ENCODE data around the gene WDTC1. TPM values are rescaled to one million over a fixed set of nuclear protein-coding genes. Genes with fewer than 3 reads are reported as not detected.

Gene WDTC1
- total and polyA plus RNA-seq, 9 of the 15 experiments (the other 6 are each of a cell fraction or from before 2014, with no cell fraction given) = 0.18 to 32.3 (median 8.8) TPM

DNA sequence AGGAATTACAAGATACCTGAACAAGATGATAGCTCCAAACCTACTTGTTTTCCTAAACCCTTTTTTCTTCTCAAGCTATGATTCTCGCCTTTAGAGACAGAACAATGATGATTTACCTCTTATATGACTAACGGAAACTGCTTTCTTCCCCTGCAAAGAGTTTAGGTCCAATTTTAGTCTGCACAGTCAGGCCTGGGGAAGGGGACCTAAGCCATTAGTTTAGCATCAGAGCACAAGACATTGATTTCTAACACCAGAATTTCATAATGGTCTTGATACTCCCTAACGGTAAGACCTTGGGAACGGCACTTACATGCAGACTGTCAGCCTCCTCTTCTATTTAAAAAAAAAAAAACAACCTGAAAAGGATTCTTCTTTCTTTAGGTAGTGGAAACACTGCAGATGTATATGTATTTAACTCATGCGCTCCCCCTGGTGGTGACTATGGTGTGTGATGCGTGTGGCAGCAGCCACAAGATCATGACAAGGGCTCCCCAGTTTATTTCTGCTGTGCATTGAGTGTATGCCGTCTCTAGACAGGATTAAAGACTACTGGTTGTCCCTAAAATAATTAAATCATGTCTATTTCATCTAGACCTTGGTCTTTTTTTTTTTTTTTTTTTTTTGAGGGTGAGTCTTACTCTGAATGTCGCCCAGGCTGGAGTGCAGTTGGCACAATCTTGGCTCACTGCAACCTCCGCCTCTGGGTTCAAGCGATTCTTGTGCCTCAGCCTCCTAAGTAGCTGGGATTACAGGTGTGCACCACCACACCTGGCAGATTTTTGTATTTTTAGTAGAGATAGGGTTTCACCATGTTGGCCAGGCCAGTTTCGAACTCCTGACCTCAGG is 50.2 kb downstream of the WDTC1 start:
- H3K36me3 ChIP-seq (ENCODE audit: control insufficient read depth, insufficient read depth, low read length) = peaks cover 14% of the 10 kb centered on the region
- H2AFZ ChIP-seq (ENCODE audit: low read depth, low read length) = no peak overlapping the region
- ChIA-PET POLR2A (no interaction called here), CTCF (ENCODE audit: low intra/inter-chr PET ratio) (interaction anchor here (0.6 to 3.6 kb wide), 12 partner anchors 8 to 573 kb away, joined by 3 to 57 read pairs (median 7); no protein-coding TSS in a partner anchor)
- peak; percentile 100 for ATAC-seq
- in situ Hi-C loops (cut with MboI) (loop anchor here (5.0 kb wide), 3 partner anchors 87 to 237 kb away; no protein-coding TSS in a partner anchor), intact Hi-C loops (cut with micrococcal nuclease) (loop anchor here (1.0 to 2.0 kb wide), 3 partner anchors 86 to 240 kb away; no protein-coding TSS in a partner anchor)
- no peak overlapping the region for H3K4me2 ChIP-seq (ENCODE audit: insufficient read depth, low read length)
- no peaks in the 10 kb centered on the region for H3K9me3 ChIP-seq (replicated peaks; ENCODE audit: control insufficient read depth, insufficient read depth, low read depth, low read length)
- peak; percentile 96 for FAIRE-seq
- H3K27ac ChIP-seq (ENCODE audit: extremely low read depth, low read depth, low read length) = no peak overlapping the region
- H3K27me3 ChIP-seq (ENCODE audit: control insufficient read depth in 2 of 2, insufficient read depth in 2 of 2, low read length in 2 of 2) = no peaks in the 10 kb centered on the region
- no TSS peak for BruUV-seq (replicated peaks)
- H3K79me2 ChIP-seq (ENCODE audit: control insufficient read depth, insufficient read depth, low read length) = no peaks in the 10 kb centered on the region
- no peaks in the 10 kb centered on the region for H4K20me1 ChIP-seq (replicated peaks; ENCODE audit: control insufficient read depth, insufficient read depth, low read length)
- DNase-seq (ENCODE audit: extremely low read depth in 1 of 4, low spot score in 3 of 4) = peak; percentile 87 to 91 (median 90)
- WGBS (ENCODE audit: insufficient coverage, low coverage, missing lambda C conversion rate) = 29% methylated on average over 11 of the region's 11 CpGs
- H3K4me3 ChIP-seq = no peak overlapping the region
- H3K9me1 ChIP-seq (ENCODE audit: control insufficient read depth, insufficient read depth, low read length) = no peaks in the 10 kb centered on the region
- 0 out of 5 replicates have a peak, but pooled peaks cover 0 to 2% of the 10 kb centered on the region in 2 experiments for H3K4me1 ChIP-seq (replicated peaks in 1 of 2; ENCODE audit: control insufficient read depth in 2 of 2, insufficient read depth in 2 of 2, low read length in 2 of 2)
- no peak overlapping the region for H3K9ac ChIP-seq (ENCODE audit: insufficient read depth in 1 of 2, low read depth in 2 of 2, low read length in 2 of 2)
- peak; percentile 66; the same call in 1 of the 2 replicates for TF ChIP-seq ARID2 (IDR thresholded peaks at IDR 0.05)
- TF ChIP-seq, protein P1, sequence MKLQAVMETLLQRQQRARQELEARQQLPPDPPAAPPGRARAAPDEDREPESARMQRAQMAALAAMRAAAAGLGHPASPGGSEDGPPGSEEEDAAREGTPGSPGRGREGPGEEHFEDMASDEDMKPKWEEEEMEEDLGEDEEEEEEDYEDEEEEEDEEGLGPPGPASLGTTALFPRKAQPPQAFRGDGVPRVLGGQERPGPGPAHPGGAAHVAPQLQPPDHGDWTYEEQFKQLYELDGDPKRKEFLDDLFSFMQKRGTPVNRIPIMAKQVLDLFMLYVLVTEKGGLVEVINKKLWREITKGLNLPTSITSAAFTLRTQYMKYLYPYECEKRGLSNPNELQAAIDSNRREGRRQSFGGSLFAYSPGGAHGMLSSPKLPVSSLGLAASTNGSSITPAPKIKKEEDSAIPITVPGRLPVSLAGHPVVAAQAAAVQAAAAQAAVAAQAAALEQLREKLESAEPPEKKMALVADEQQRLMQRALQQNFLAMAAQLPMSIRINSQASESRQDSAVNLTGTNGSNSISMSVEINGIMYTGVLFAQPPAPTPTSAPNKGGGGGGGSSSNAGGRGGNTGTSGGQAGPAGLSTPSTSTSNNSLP (IDR thresholded peaks at IDR 0.05; ENCODE audit: borderline replicate concordance, low read depth, low read length) = no peak
- TF ChIP-seq, protein P2, sequence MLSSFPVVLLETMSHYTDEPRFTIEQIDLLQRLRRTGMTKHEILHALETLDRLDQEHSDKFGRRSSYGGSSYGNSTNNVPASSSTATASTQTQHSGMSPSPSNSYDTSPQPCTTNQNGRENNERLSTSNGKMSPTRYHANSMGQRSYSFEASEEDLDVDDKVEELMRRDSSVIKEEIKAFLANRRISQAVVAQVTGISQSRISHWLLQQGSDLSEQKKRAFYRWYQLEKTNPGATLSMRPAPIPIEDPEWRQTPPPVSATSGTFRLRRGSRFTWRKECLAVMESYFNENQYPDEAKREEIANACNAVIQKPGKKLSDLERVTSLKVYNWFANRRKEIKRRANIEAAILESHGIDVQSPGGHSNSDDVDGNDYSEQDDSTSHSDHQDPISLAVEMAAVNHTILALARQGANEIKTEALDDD (IDR thresholded peaks at IDR 0.05) = no peak
- no peak for TF ChIP-seq CREB1 (IDR thresholded peaks at IDR 0.05)
- TF ChIP-seq CREB1 (CRISPR knock-in tag; IDR thresholded peaks at IDR 0.05) = 0 out of 2 replicates have a peak, but pooled peaks have one; percentile 52
- TF ChIP-seq XRCC5 (IDR thresholded peaks at IDR 0.05; ENCODE audit: low read depth, low read length) = 0 out of 2 replicates have a peak, but pooled peaks have one; percentile 29
- TF ChIP-seq STAG1 (CRISPR knock-in tag; IDR thresholded peaks at IDR 0.05; ENCODE audit: borderline replicate concordance) = peak; percentile 42; the same call in 1 of the 2 replicates
- no peak for TF ChIP-seq XRCC4 (IDR thresholded peaks at IDR 0.05; ENCODE audit: extremely low read depth, insufficient read depth, insufficient read length)
- no peak for TF ChIP-seq SRSF7 (optimal IDR thresholded peaks at IDR 0.05; ENCODE audit: low read depth, low read length)
- no peak for TF ChIP-seq CBFA2T3 (IDR thresholded peaks at IDR 0.05)
- TF ChIP-seq BMI1 (IDR thresholded peaks at IDR 0.05; ENCODE audit: low read length) = no peak
- TF ChIP-seq XRCC3 (IDR thresholded peaks at IDR 0.05) = no peak
- TF ChIP-seq NFATC3 (IDR thresholded peaks at IDR 0.05) = 0 out of 2 replicates have a peak, but pooled peaks have one; percentile 9
- TF ChIP-seq, protein P3, sequence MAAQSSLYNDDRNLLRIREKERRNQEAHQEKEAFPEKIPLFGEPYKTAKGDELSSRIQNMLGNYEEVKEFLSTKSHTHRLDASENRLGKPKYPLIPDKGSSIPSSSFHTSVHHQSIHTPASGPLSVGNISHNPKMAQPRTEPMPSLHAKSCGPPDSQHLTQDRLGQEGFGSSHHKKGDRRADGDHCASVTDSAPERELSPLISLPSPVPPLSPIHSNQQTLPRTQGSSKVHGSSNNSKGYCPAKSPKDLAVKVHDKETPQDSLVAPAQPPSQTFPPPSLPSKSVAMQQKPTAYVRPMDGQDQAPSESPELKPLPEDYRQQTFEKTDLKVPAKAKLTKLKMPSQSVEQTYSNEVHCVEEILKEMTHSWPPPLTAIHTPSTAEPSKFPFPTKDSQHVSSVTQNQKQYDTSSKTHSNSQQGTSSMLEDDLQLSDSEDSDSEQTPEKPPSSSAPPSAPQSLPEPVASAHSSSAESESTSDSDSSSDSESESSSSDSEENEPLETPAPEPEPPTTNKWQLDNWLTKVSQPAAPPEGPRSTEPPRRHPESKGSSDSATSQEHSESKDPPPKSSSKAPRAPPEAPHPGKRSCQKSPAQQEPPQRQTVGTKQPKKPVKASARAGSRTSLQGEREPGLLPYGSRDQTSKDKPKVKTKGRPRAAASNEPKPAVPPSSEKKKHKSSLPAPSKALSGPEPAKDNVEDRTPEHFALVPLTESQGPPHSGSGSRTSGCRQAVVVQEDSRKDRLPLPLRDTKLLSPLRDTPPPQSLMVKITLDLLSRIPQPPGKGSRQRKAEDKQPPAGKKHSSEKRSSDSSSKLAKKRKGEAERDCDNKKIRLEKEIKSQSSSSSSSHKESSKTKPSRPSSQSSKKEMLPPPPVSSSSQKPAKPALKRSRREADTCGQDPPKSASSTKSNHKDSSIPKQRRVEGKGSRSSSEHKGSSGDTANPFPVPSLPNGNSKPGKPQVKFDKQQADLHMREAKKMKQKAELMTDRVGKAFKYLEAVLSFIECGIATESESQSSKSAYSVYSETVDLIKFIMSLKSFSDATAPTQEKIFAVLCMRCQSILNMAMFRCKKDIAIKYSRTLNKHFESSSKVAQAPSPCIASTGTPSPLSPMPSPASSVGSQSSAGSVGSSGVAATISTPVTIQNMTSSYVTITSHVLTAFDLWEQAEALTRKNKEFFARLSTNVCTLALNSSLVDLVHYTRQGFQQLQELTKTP (IDR thresholded peaks at IDR 0.05; ENCODE audit: low read depth in 1 of 2, partially characterized antibody in 2 of 2) = peak in 1 of 2 experiments; percentile 13
- TF ChIP-seq ATF1 (CRISPR knock-in tag; IDR thresholded peaks at IDR 0.05) = no peak
- peak; percentile 45; the same call in 1 of the 2 replicates for TF ChIP-seq ATF1 (tag; IDR thresholded peaks at IDR 0.05)

Data from K562 (cell line).